GM18909 (cell line): Measurements from ENCODE around the gene GPHB5.
"Not testable (repeated sequence)": the region's sequence is repeated elsewhere in the genome, so short reads cannot be mapped to it uniquely, and the experiment has no call there.

Source experiments
- ATAC-seq: cut with Tn5 transposase; IDR thresholded peaks from one replicate; pipeline ENCODE4 v1.9.1; 2021; ENCODE audit warnings: mild to moderate bottlenecking; ENCODE audit not compliant: unreplicated experiment, poor library complexity

GPHB5 gene, protein sequence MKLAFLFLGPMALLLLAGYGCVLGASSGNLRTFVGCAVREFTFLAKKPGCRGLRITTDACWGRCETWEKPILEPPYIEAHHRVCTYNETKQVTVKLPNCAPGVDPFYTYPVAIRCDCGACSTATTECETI

DNA sequence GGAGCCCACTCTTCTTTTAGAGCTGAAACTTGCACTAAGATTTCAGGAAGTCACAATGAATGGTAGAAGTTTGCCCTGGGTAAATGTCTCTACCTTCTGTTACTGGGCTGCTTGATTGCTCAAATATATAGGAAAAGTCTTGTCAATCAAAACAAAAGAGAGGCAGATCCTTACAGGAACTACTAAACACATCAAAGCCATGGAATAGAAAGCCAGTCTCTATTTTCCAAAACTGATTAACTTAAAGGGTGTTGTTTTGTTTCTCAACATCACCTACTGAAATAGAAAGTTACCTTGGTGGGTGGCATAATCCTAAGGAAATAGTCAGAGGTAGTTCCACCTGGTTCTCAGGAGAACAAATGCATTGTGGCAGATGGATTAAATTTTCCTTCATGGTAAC is at the start of gene GPHB5:
TSS of gene GPHB5 (minus strand) at position 101 of the 400 bp plus-strand sequence. CDS start 1,086 bp downstream, outside the sequence.
- ATAC-seq: no peak

DNA sequence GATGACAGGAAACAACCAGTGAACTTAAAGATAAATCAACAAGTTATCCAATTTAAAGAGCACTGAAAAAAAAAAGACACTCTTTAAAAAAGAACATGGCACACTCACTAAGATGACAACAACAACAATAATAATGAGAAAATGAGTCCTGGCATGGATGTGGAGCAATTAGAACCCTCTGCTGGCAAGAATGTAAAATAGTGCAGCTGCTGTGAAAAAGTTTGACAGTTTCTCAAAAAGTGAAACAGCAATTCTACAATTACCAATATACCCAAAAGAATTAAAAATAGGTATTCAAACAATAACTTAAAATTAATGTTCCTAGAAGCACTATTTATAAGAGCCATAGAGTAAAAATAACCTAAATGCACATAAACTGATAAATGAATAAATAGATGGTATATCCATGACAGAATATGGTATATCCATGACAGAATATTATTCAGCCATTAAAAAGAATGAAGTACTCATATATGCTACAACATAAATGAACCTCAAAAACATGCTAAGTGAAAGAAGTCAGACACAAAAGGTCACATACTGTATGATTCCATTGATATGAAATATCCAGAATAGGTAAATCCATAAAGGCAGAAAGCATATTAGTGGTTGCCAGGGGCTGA is 49.1 kb upstream of the GPHB5 start:
- ATAC-seq: no peak

DNA sequence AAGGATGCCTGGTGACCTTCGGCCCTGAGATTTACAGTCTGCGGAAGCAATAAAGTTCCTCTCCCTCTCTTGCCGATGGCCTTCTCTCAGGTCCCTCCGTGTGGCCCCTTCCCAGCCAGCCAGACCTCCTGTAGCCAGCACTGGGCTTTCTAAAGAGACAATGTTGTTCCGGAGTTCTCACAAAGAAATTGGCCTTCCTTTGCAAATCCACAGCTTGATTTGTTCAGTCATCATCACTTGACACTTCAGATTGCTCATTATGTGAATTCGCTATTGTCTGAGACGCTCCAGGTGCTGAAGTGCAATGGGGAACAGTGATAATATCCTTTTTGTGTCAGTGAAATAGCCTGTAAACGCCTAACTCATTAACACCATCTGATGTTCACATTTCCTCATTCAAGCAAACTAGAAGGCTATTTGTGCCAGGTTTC is 43.7 kb upstream of the GPHB5 start:
- no peak for ATAC-seq

DNA sequence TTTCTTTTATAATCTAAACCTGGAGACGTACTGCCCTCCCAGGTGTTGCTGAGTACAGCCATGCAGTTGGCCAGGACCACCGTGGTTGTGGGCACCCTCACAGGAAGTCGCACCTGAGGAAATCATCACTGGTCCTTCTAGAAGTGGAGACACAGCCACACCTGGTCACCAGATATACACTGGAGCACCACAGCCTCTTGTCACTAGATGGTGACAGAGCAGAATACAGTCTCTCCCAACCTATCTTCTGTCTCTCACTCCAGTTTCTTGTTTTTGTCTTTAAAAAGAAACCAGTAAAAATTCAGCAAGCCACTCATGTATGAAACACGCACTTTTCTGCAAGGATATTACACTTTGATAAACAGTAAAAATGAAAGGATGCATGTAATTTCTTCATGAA is 43.1 kb upstream of the GPHB5 start:
- no peak for ATAC-seq

DNA sequence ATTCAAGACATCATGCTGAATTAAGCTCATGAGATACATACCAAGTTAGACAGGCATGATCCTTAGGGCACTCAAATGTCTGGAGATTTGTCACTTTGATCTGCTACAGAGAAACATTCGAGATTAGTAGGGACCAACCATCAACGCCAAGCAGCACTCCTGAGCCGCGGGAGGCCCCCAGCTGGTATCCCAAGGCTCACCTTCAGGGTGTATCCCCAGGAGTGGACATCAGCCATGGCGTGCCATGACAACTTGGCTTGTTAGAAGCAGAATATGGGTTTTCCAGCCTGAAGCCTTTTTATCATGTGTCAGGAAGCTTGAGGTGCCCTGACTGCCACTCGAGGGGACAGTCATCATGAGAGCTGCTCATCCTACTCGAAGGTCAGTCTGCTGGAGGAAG is 39.1 kb upstream of the GPHB5 start:
- no peak for ATAC-seq

DNA sequence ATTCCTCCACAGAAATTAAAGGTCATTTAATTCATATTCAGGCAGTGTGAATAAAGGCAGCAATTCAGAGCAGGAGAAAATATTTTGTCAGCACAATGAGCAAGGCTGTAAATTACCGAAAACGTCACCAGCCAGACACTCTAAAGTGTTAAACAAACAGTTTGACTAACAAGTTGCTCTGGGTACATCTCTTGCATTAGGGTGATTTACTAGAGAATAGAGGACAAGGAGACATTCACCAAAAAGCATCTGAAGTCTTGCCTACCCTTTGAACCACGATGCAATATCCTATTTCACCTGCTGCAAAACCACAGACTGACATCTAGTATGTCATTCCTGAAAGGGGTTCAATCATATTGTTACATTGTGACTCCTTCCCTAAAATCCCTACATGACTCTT is 27.1 kb upstream of the GPHB5 start:
- no peak for ATAC-seq

DNA sequence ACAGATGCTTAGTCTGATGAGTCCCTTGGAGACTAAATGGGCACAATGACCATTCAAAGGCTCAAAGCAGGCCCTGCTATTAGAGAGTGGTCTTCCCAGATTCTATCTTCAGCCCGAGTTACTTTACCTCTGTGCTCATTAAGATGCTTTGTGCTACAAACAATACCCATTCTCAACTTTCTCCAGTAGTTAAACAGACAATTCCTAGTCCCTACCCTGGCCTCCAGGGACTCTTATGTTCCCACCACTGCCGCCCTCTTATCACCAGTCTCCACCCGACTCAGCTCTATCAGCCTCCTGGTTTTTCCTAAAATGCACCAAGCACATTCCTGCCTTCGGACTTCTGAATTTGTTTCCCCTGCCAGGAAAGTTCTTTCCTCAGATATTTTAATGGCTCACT is 25.6 kb upstream of the GPHB5 start:
- no peak for ATAC-seq

DNA sequence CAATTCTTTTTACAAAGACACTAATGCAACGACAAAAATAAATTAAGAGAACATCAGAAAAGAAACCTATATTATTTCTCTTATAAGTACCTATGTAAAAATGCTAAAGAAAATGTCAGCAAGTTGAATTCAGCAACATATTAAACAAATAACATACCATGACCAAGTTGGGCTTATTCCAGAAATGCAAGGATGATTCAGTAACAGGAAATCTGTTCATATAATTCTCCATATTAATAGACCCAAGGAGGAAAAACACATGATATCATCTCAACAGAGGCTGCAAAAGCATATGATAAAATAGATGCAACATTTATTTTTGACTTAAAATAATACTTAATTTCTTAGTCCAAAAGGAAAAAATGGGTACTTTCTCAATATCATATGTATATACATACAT is 25.1 kb upstream of the GPHB5 start:
- ATAC-seq: no peak

DNA sequence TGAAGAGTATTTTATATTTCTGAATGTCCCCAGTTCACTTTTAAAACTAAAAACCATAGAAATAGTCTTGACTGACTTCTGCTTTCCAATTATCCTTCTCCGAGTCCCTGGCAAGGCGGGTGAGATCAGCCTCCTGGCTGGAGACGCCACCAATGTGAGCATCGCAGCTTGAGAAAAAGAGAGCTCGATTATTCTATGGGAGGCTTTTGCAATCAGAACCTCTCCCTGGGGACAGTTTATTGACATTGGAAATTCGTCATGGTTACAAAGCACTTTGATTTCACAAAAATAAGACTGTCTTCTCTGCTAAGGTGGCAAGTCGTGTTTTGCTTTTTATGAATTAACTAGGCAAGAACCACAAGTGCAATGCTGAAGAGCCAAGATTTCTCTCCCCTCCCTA is 23.6 kb upstream of the GPHB5 start:
- no peak for ATAC-seq

DNA sequence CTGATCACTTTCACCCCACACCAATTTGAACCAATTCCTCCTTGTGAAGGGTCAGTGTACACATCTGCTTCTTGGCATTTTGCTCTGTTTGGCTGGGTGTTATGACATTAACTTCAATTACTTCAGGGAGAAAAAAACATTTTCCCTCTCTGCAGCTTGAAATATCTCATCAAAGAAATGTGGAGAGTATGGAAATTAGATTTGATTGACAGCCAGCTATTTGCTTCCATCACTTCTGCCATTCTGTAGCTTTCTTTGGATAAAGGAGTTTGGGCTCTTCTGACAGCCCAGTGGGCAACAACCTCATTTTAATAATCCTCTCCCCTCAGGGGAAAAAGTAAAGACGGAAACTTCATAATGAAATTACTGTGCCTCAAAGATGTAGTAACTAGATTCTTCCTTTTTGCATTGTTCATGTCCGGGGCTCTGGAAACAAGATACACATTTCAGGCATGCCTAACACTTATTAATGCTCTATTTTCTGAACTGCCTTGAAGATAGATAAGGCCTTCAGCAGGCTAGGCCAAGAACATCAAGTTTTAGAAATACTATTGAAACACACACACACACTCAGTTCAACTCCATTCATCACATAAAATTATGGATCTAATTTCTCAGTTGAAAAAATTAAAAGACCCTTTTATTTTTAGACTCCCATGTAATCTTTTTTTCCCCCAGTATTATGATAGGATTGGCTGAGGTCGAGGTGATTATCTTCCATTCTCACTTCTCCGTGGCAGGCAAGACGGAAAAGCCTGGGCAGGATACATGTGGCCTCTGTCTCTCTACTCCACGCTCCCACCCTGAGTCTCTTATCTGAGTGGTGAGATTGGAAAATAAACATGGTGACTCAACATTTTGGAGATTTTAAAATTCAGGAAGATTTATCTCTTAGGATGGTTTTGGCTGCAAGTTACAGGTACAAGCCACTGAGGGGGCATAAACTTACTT is 10.3 kb upstream of the GPHB5 start:
- ATAC-seq: no peak

DNA sequence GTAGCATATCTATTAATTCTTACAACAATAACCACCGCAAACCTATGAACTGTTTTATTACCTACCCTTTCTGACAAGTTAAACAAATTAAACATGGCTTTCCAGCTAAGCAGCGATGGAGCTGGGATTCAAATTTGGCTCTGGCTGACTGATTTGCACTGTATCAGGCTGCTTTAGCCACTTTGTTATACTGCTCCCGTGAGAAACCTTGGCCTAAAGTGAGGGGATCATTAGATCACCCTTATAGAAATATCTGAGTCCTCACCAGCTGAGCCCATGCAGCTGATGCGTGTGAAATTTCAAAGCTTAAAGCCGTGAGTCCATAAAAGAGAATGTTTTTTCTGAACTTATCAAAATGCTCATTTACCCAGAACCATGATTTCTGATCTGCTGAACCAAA is 8.1 kb upstream of the GPHB5 start:
- no peak for ATAC-seq

DNA sequence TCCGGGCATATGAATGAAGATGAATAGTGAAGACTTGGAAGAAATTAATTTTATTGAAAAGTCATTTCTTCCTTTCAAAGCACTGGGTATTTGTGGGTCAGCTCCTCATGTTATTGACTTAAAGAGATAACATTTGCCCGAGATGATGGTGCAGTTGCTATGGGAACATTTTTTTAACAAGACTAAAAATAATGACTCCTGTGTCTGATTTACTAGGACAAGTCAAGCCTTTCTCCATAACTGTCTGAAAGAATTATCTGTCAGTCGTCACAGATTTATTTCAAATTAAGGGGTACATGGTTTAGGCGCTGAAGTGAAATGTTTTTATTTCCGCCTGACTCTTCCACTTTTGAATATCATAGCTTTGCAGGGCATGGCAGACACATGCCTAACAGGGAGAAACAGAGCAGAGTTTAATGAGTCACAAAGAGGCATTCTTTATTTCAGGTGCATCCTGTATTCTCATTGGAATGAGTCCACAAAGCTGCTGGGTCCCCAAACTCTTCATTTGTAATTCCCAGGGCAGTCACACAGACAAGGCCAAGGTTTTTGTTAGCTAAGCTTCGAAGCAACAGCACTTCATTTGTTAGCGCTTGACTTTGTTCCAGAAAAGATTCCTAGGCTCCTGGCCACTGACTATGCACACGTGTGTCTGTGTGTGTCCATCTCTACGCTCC is 4.3 kb upstream of the GPHB5 start:
- ATAC-seq: no peak

DNA sequence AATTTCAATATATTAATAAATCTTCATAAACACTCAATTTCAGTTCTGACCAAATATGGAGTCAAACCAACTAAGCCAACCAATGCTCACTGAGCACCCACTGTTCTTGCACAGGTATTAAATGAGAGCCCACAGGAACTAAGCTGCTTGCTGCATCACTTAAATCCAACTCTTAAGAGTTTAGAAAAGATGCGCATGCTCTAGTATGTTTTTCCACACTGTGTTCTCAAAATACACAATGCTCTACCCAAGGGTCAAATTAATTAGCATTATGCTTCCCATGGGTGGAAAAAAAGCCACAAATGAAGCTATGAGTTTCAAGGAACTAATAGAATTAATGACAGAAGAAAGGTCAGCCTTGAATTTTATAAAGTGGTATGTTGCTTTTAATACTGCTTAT is 3.7 kb upstream of the GPHB5 start:
- no peak for ATAC-seq

DNA sequence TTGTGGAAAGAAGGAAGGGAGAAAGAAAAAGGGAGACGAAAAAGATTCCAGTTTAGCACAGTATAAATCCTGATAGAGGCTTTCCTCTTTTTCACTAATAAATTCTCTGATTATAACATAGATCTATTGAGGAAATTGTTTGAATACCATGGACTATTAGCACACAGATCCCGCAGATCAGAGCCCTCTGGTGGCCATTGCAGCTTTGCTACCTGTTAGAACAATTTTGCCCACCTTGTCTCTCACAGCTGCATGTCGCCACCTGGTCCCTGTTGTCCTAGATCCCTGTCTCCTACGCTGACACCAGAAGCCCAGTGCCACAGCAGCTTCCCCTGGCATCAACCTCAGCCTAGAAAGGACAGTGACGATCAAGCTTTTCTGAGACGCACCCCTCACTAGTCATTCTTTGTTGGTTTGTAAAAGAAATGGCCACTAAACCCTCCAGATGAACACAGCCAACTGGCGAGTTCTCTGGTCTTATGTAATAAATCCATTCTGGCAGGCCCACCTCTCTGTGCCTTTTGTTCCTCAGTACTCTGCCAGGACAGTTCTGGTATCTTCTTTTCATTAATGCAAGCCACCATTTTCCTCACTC is 9.9 kb downstream of the GPHB5 start:
- ATAC-seq: no peak

DNA sequence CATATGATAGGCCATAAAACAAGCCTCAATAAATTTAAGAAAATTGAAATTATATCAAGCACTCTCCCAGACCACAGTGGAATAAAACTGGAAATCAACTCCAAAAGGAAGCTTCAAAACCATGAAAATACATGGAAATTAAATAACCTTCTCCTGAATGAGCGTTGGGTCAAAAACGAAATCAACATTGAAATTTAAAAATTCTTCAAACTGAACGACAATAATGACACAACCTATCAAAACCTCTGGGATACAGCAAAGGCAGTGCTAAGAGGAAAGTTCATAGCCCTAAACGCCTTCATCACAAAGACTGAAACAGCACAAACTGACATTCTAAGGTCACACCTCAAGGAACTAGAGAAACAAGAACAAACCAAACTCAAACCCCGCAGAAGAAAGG is 14.3 kb downstream of the GPHB5 start:
- not testable (repeated sequence) for ATAC-seq

DNA sequence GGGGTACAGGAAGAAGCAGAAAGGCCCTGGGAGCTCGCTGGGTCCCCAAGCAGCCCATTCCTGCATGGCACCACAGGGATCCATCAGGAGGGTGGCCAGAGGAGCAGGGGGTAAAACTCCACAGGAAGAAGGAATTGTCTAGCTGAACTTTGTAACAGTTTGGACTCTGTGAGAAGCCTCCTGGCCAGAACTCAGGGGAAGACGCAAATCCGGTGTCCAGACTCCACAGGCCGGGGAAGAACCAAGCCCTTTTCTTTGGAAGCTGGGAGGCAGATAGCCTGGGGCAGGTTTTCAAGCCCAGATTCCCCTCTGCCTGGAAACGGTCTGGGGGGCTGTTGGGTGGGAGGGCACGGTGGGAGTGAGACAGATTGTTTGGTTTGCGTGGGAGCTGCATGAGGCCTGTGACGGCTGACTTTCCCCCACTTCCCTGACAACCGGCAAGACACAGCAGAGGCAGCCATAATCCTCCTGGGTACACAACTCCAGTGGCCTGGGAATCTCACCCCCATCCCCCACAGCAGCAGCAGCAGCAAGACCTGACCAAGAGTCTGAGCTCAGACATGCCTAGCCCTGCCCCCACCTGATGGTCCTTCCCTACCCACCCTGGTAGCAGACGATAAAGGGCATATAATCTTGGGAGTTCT is 16.7 kb downstream of the GPHB5 start:
- ATAC-seq: no peak

DNA sequence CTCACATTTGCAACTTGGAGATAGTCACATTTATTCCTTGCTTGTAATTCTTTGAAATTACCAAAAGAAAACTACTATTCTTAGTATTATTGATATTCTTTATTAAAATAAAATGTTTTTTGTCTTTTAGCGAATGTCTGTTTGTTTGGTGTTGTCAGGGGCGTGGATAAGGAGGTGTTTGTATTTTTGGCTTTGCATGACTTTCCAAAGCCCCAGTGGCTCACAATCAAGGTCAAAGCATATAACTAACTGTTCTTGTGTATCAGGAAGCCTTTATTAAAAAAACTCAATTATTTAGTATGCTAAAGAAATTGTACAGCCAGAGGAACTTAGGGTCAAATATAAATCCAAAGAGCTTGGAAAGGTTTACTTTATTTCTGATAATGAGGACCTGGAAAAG is 17.9 kb downstream of the GPHB5 start:
- no peak for ATAC-seq

DNA sequence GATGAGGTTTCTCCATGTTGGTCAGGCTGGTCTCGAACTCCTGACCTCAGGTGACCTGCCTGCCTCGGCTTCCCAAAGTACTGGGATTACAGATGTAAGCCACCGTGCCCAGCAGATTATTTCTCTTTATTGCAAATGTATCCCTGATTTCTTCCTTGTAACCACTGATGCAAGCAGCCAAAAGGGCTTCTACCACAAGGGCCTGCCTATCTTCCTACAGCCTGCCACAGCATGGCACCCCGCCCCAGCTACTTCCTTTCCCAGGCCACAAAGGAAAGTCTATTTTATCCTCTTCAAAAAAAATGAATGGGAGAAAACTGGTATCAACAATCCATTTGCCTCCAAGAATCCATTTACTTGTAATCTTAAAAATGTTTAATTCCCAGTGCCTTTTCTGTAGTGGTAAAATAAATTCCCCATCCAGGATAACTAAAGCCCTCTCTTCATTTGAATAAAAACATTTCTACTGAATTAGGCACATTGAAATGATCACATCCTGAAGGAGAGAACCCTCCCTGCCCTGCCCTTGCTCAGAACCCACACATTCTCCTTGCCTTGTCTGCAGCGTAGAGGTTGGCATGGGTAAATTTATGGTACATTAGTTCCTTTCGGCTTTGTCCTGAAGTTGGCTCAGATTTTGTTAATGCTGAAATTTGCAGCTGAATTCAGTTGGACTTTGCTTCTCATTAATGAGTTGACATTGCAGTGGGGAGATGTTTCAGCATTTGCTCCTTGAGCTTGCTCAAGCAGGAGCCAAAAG is 19.2 kb downstream of the GPHB5 start:
- ATAC-seq: no peak

DNA sequence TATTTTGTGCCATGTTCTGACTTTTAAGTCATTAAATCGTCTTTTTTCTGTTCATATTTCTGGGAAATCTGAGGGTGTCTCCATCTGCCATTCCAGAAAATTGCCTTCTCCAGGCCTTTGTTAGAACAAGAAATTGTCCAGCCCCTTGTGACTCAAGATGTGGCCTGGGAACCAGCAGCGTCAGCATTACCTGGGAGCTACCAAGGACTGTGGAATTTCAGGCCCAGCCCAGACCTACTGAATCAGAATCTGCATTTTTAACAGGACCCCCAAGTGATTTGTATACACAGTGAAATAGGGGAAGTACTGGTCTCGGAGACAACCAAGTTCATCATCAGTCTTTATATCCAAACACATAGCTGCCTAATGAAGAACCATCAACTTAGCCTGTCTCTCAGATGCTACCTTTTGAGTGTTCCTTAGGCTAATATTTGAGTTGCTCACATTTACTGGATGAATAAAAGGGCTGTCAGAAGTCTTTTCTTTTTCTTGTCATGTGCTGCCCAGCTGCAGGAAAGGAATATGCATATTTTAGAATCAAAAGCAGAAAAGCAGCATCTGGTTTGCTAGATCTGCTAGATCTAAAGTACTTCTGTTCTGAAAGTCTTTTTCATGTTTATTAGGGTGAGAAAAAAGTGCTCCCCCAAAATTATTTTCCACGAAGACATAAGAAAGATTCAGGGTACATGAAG is 21.2 kb downstream of the GPHB5 start:
- ATAC-seq: no peak
